HepG2 (cell line): ENCODE measurements around the gene CBY1. TPM values are rescaled to one million over a fixed set of nuclear protein-coding genes. Genes with fewer than 3 reads are reported as not detected.

ENCODE experiments used
- AGO2 ChIP-seq: fragments of 200-400 bp; formaldehyde crosslinking; optimal IDR thresholded peaks from 2 replicates; pipeline ENCODE3; 2017; ENCODE audit warnings: mild to moderate bottlenecking, low read depth, low read length, moderate library complexity
- AHR ChIP-seq: IDR thresholded peaks from 2 replicates; pipeline ENCODE4 v1.6.1; 2018; ENCODE audit warnings: missing genetic modification reagents, missing compliant biosample characterization
- DDIT3 ChIP-seq: sonication (generic); formaldehyde crosslinking; IDR thresholded peaks from 2 replicates; pipeline ENCODE4 v1.4.0; 2020; ENCODE audit warnings: mild to moderate bottlenecking, missing genetic modification reagents
- HNRNPLL ChIP-seq: fragments of 200-400 bp; formaldehyde crosslinking; IDR thresholded peaks from 2 replicates; pipeline ENCODE4 v1.6.1; 2017; ENCODE audit warnings: mild to moderate bottlenecking, low read depth, low read length; ENCODE audit not compliant: poor library complexity, severe bottlenecking
- IRX3 ChIP-seq: sonication (generic); formaldehyde crosslinking; IDR thresholded peaks from 2 replicates; pipeline ENCODE4 v1.8.1; 2023; ENCODE audit warnings: mild to moderate bottlenecking, low read depth, missing genetic modification reagents, borderline replicate concordance
- MLX ChIP-seq: IDR thresholded peaks from 2 replicates; pipeline ENCODE4 v1.6.1; 2016
- MXI1 ChIP-seq: IDR thresholded peaks from 3 replicates; pipeline ENCODE4 v1.6.1; 2012; ENCODE audit warnings: low read depth, low read length, inconsistent platforms, borderline replicate concordance
- NFE2L1 ChIP-seq: sonication (generic); formaldehyde crosslinking; IDR thresholded peaks from 2 replicates; pipeline ENCODE4 v1.4.0; 2020; ENCODE audit warnings: missing genetic modification reagents, mild to moderate bottlenecking, borderline replicate concordance
- RBM39 ChIP-seq: fragments of 200-400 bp; formaldehyde crosslinking; IDR thresholded peaks from one replicate; pipeline ENCODE4 v1.6.1; 2018; ENCODE audit warnings: antibody characterized with exemption, mild to moderate bottlenecking, low read depth, low read length; ENCODE audit not compliant: poor library complexity, severe bottlenecking
- SKI ChIP-seq: fragments of 450-650 bp; IDR thresholded peaks from one replicate; pipeline ENCODE4 v1.6.1; 2018; ENCODE audit warnings: mild to moderate bottlenecking; ENCODE audit not compliant: partially characterized antibody
- TAF15 ChIP-seq: fragments of 200-400 bp; formaldehyde crosslinking; IDR thresholded peaks from one replicate; pipeline ENCODE4 v1.6.1; 2018; ENCODE audit warnings: mild to moderate bottlenecking, low read depth, low read length; ENCODE audit not compliant: poor library complexity, severe bottlenecking
- TEF ChIP-seq: sonication (generic); formaldehyde crosslinking; IDR thresholded peaks from 2 replicates; pipeline ENCODE4 v1.5.0; 2020; ENCODE audit warnings: missing genetic modification reagents
- TFDP2 ChIP-seq: sonication (generic); formaldehyde crosslinking; IDR thresholded peaks from 2 replicates; pipeline ENCODE4 v1.4.0; 2020; ENCODE audit warnings: missing genetic modification reagents
- TGIF2 ChIP-seq: IDR thresholded peaks from 2 replicates; pipeline ENCODE4 v1.6.1; 2016; ENCODE audit warnings: control low read depth, missing compliant biosample characterization
- ZBTB25 ChIP-seq: IDR thresholded peaks from 2 replicates; pipeline ENCODE4 v1.6.1; 2018; ENCODE audit warnings: missing genetic modification reagents
- ZFAT ChIP-seq: sonication (generic); formaldehyde crosslinking; conservative IDR thresholded peaks from 2 replicates; pipeline ENCODE4 v1.8.1; 2023; ENCODE audit warnings: missing genetic modification reagents, inconsistent platforms
- ZMAT3 ChIP-seq: sonication (generic); formaldehyde crosslinking; conservative IDR thresholded peaks from 2 replicates; pipeline ENCODE4 v1.7.0; 2021; ENCODE audit warnings: missing genetic modification reagents
- ZNF44 ChIP-seq: sonication (generic); formaldehyde crosslinking; IDR thresholded peaks from 2 replicates; pipeline ENCODE4 v1.5.1; 2020; ENCODE audit warnings: mild to moderate bottlenecking, missing genetic modification reagents
- ZNF503 ChIP-seq: sonication (generic); formaldehyde crosslinking; IDR thresholded peaks from 2 replicates; pipeline ENCODE4 v1.4.0; 2020; ENCODE audit warnings: missing genetic modification reagents
- ZNF567 ChIP-seq: sonication (generic); formaldehyde crosslinking; IDR thresholded peaks from 2 replicates; pipeline ENCODE4 v1.8.1; 2023; ENCODE audit warnings: mild to moderate bottlenecking, missing genetic modification reagents, borderline replicate concordance
- ZNF616 ChIP-seq: sonication (generic); formaldehyde crosslinking; IDR thresholded peaks from 2 replicates; pipeline ENCODE4 v1.5.0; 2020; ENCODE audit warnings: low read depth, mild to moderate bottlenecking, missing genetic modification reagents
- ZSCAN30 ChIP-seq: sonication (generic); formaldehyde crosslinking; IDR thresholded peaks from 2 replicates; pipeline ENCODE4 v1.5.0; 2020; ENCODE audit warnings: mild to moderate bottlenecking, missing genetic modification reagents
- polyA plus RNA-seq, 8 experiments: library from polyadenylated mRNA; depleted of rRNA in 3 of 8; stranded (reverse) in 7 of 8; unstranded in 1 of 8; fragments of >200 nt; fragmentation: Illumina TruSeq in 4 of 8; extraction: Trizol in 4 of 8; gene quantifications; 2 replicates each; pipeline versions ENCODE4 v1.2.1 to v1.2.3, GENCODE V29; 2011 to 2016; ENCODE audit warnings: low read depth in 4 of 8, missing spikeins in 1 of 8, mixed read lengths in 1 of 8; ENCODE audit not compliant: insufficient read depth in 1 of 8
- total RNA-seq, 5 experiments: library from RNA; depleted of rRNA; stranded (reverse); fragments of >200 nt; fragmentation: Illumina TruSeq; extraction: Trizol; gene quantifications; 2 replicates each; pipeline ENCODE4 v1.2.3, GENCODE V29; 2016; ENCODE audit warnings: low read depth in 1 of 5

The CBY1 gene
- total and polyA plus RNA-seq, 2 of the 13 experiments (the other 11 are each of a cell fraction or from before 2014, with no cell fraction given) = 19.7 to 20.3 TPM

GRCh38 chr22:38681582-38682335, 25.3 kb downstream of the CBY1 start, which contains the start of gene TOMM22 (continued):
- peak; percentile 86 for TF ChIP-seq AGO2
- TF ChIP-seq RBM39 = peak; percentile 39
- peak; percentile 85 for TF ChIP-seq ZBTB25 (CRISPR knock-in tag)
- peak; percentile 46 for TF ChIP-seq SKI
- TF ChIP-seq TGIF2 = peak; percentile 83
- peak; percentile 87; the same call in 1 of the 2 replicates for TF ChIP-seq ZFAT (CRISPR knock-in tag)
- TF ChIP-seq ZMAT3 (CRISPR knock-in tag) = 0 out of 2 replicates have a peak, but pooled peaks have one; percentile 70
- peak; percentile 86 for TF ChIP-seq TAF15
- TF ChIP-seq ZNF616 = peak; percentile 66; the same call in 1 of the 2 replicates
- TF ChIP-seq IRX3 (CRISPR knock-in tag) = peak; percentile 26; the same call in 1 of the 2 replicates
- peak; percentile 91; the same call in 1 of the 2 replicates for TF ChIP-seq ZNF44
- TF ChIP-seq AHR (CRISPR knock-in tag) = peak; percentile 87
- TF ChIP-seq TFDP2 (CRISPR knock-in tag) = peak; percentile 70
- no peak for TF ChIP-seq NFE2L1 (CRISPR knock-in tag)
- peak; percentile 86; the same call in 1 of the 3 replicates for TF ChIP-seq MXI1
- no peak for TF ChIP-seq MLX (CRISPR knock-in tag)
- no peak for TF ChIP-seq ZSCAN30
- TF ChIP-seq HNRNPLL = peak; percentile 75
- no peak for TF ChIP-seq DDIT3 (CRISPR knock-in tag)
- TF ChIP-seq ZNF503 = peak; percentile 93
- TF ChIP-seq ZNF567 (CRISPR knock-in tag) = peak; percentile 83
- TF ChIP-seq TEF = no peak
